ENCODE measurements around the gene MST1.

DNA sequence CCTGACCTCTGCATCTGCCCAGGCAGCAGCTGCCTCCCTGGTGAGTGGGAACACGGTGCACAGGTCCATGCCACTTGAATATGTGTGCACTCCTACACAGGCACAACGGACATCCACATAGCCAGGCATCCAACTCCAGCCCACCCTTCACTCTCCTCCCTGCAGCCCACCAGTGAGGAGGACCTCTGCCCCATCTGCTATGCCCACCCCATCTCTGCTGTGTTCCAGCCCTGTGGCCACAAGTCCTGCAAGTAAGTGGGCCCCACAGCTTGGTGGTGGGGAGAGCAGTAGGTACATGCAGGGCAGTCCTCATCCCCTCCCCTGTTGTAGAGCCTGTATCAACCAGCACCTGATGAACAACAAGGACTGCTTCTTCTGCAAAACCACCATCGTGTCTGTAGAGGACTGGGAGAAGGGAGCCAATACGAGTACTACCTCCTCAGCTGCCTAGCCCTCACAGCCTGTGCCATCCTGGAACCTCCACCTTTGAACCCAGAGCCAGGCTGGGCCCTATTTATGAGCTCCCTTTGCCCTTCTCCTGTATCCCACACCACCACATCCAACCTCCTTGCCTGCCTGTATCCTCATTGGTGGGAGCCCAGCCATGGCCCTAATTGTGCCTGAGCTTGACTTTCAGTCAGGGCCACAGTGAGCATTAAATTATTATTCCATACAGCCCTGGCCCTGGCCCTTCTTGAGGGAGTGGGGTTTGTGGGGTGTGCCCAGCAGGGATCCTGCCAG is 31.8 kb upstream of the MST1 start:
- TF ChIP-seq, protein P1, sequence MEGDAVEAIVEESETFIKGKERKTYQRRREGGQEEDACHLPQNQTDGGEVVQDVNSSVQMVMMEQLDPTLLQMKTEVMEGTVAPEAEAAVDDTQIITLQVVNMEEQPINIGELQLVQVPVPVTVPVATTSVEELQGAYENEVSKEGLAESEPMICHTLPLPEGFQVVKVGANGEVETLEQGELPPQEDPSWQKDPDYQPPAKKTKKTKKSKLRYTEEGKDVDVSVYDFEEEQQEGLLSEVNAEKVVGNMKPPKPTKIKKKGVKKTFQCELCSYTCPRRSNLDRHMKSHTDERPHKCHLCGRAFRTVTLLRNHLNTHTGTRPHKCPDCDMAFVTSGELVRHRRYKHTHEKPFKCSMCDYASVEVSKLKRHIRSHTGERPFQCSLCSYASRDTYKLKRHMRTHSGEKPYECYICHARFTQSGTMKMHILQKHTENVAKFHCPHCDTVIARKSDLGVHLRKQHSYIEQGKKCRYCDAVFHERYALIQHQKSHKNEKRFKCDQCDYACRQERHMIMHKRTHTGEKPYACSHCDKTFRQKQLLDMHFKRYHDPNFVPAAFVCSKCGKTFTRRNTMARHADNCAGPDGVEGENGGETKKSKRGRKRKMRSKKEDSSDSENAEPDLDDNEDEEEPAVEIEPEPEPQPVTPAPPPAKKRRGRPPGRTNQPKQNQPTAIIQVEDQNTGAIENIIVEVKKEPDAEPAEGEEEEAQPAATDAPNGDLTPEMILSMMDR (IDR thresholded peaks at IDR 0.05; ENCODE audit: low read depth, low read length) = no peak
- no peak for TF ChIP-seq EZH2phosphoT487 (IDR thresholded peaks at IDR 0.05; ENCODE audit: low read depth)
